Suprapubic skin (tissue), 4 donors: ENCODE measurements around the gene STARD10. TPM values are rescaled to one million over a fixed set of nuclear protein-coding genes. Genes with fewer than 3 reads are reported as not detected.
"Not testable (repeated sequence)": the region's sequence is repeated elsewhere in the genome, so short reads cannot be mapped to it uniquely, and the experiment has no call there.

Experiments
- DNase-seq, 2 donors: peaks; one replicate each; pipeline ENCODE4 v3.0.0-alpha.2; 2019; ENCODE audit warnings: low spot score in 2 of 2
- H3K27ac ChIP-seq: fragments of 200-600 bp; sonication (generic); one replicate; pipeline ENCODE4 v1.5.1; 2019
- H3K27me3 ChIP-seq: fragments of 200-600 bp; sonication (generic); one replicate; pipeline ENCODE4 v1.5.1; 2019
- H3K36me3 ChIP-seq: fragments of 200-600 bp; sonication (generic); one replicate; pipeline ENCODE4 v1.5.1; 2019
- H3K4me1 ChIP-seq: fragments of 200-600 bp; sonication (generic); one replicate; pipeline ENCODE4 v1.5.1; 2019
- H3K4me3 ChIP-seq: fragments of 200-600 bp; sonication (generic); one replicate; pipeline ENCODE4 v1.5.1; 2019; ENCODE audit warnings: mild to moderate bottlenecking
- H3K9me3 ChIP-seq: fragments of 200-600 bp; sonication (generic); one replicate; pipeline ENCODE4 v1.5.1; 2019
- EP300 ChIP-seq: sonication (generic); formaldehyde crosslinking; IDR thresholded peaks from one replicate; pipeline ENCODE4 v1.6.1; 2017; ENCODE audit warnings: antibody characterized with exemption
- POLR2A ChIP-seq, 2 donors: fragments of 450-650 bp; IDR thresholded peaks; one replicate each; pipeline ENCODE4 v1.6.1; 2017; ENCODE audit warnings: antibody characterized with exemption in 2 of 2, mild to moderate bottlenecking in 2 of 2, moderate library complexity in 2 of 2
- POLR2AphosphoS5 ChIP-seq, 3 donors: sonication (generic); formaldehyde crosslinking; IDR thresholded peaks; one replicate each; pipeline ENCODE4 v1.6.1; 2017; ENCODE audit warnings: antibody characterized with exemption in 3 of 3
- WGBS: methylation state at CpG from one replicate; pipeline ENCODE4 v1.1.5; 2018; 5-methylcytosine and 5-hydroxymethylcytosine counted together
- total RNA-seq, 4 donors: library from RNA; depleted of rRNA; stranded (reverse); fragments of >200 nt; gene quantifications; one replicate each; pipeline ENCODE4 v1.1.0, GENCODE V29; 2016
- TF ChIP-seq, protein P1 (sequence below), 2 donors: fragments of 200-600 bp in 1 of 2; fragments of 450-650 bp in 1 of 2; sonication (generic) in 1 of 2; IDR thresholded peaks; one replicate each; pipeline ENCODE4 v1.5.1; 2016 to 2019; ENCODE audit warnings: antibody characterized with exemption in 2 of 2, mild to moderate bottlenecking in 1 of 2, moderate library complexity in 1 of 2

STARD10 gene
- total RNA-seq, 4 donors from 2014 or later: 76.3 to 83.0 (median 79.4) TPM

DNA sequence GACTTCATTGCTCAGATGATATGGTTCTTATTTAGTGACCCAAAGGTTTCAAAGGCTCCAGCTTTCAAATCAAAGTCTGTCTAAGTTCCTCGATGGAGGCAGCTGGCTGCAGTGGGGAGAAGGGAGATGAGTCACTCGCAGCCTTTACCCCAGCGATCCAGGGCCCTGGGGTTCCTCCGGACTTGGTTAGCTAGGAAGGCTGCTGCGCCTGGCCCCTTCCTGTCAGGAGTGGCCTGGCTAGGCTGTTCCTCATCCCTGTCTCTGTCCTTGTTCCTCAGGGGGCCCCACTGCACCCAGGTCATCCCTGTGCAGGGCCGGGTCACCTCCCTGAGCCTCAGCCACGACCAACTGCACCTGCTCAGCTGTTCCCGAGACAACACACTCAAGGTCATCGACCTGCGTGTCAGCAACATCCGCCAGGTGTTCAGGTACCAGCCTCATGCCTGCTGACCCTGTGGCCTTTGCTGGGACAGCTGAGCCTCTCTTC, 34.3 kb upstream of the STARD10 start:
- Histone ChIP-seq H3K4me1 (peaks cover 20% of the 10 kb centered on the region), H3K36me3 (peaks cover 42% of the 10 kb centered on the region), H3K9me3 (no peaks in the 10 kb centered on the region), H3K4me3 (no peak overlapping the region), H3K27ac (no peak overlapping the region), H3K27me3 (no peaks in the 10 kb centered on the region)
- TF ChIP-seq, protein P1, sequence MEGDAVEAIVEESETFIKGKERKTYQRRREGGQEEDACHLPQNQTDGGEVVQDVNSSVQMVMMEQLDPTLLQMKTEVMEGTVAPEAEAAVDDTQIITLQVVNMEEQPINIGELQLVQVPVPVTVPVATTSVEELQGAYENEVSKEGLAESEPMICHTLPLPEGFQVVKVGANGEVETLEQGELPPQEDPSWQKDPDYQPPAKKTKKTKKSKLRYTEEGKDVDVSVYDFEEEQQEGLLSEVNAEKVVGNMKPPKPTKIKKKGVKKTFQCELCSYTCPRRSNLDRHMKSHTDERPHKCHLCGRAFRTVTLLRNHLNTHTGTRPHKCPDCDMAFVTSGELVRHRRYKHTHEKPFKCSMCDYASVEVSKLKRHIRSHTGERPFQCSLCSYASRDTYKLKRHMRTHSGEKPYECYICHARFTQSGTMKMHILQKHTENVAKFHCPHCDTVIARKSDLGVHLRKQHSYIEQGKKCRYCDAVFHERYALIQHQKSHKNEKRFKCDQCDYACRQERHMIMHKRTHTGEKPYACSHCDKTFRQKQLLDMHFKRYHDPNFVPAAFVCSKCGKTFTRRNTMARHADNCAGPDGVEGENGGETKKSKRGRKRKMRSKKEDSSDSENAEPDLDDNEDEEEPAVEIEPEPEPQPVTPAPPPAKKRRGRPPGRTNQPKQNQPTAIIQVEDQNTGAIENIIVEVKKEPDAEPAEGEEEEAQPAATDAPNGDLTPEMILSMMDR (IDR thresholded peaks at IDR 0.05): no peak
- no peak for TF ChIP-seq EP300
- TF ChIP-seq POLR2A (IDR thresholded peaks at IDR 0.05): no peak
- TF ChIP-seq POLR2AphosphoS5 (IDR thresholded peaks at IDR 0.05): no peak
- WGBS: 41% methylated on average over 6 of the region's 11 CpGs
- peak in 1 of 2 donors; percentile 78 for DNase-seq

DNA sequence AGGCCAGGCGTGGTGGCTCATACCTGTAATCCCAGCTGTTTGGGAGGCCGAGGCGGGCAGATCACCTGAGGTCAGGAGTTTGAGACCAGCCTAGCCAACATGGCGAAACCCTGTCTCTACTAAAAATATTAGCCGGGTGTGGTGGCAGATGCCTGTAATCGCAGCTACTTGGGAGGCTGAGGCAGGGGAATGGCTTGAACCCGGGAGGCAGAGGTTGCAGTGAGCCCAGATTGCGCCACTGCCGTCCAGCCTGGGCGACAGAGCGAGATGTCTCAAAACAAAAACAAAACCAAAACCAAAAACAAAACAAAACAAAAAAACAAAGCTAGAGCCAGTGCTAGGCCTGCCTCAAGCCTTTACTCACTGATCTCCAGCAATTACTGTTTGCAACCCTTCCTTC, 33.8 kb upstream of the STARD10 start:
- not testable (repeated sequence) for DNase-seq, H3K27ac ChIP-seq, H3K27me3 ChIP-seq, H3K4me3 ChIP-seq, H3K9me3 ChIP-seq
- H3K4me1 ChIP-seq: peaks cover 17% of the 10 kb centered on the region
- 68% methylated on average over 11 of the region's 11 CpGs for WGBS
- peaks cover 47% of the 10 kb centered on the region for H3K36me3 ChIP-seq

DNA sequence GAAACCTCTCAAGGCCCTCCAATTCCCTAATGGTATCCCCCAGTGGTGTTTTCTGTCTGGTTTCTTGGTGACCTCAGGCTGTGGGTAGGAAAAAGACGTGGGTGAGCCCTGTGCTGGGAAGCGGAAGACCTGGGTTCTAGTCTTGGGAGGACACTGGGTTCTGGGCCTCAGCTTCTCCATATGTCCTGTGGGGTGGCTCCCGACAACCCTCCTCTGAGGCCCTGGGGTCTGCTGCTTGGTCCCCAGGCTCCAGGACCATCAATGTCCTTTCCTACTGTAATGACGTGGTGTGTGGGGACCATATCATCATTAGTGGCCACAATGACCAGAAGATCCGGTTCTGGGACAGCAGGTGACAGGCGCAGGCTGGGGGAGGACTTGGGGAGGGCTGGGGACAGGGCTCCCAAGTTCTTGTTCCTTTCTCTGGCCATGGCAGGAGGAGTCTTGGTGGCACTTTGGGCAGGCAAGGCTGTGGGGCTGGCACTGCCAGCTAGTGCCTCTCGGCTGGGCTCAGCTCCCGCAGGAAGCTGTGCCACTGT, 33.2 kb upstream of the STARD10 start:
- Histone ChIP-seq H3K4me1 (peaks cover 16% of the 10 kb centered on the region), H3K36me3 (peaks cover 48% of the 10 kb centered on the region), H3K9me3 (no peaks in the 10 kb centered on the region), H3K27me3 (no peaks in the 10 kb centered on the region), H3K27ac (no peak overlapping the region), H3K4me3 (no peak overlapping the region)
- DNase-seq: no peak
- TF ChIP-seq EP300: no peak
- TF ChIP-seq POLR2A (IDR thresholded peaks at IDR 0.05): no peak
- TF ChIP-seq, protein P1 (IDR thresholded peaks at IDR 0.05): no peak
- TF ChIP-seq POLR2AphosphoS5 (IDR thresholded peaks at IDR 0.05): no peak
- 94% methylated on average over 8 of the region's 8 CpGs for WGBS

DNA sequence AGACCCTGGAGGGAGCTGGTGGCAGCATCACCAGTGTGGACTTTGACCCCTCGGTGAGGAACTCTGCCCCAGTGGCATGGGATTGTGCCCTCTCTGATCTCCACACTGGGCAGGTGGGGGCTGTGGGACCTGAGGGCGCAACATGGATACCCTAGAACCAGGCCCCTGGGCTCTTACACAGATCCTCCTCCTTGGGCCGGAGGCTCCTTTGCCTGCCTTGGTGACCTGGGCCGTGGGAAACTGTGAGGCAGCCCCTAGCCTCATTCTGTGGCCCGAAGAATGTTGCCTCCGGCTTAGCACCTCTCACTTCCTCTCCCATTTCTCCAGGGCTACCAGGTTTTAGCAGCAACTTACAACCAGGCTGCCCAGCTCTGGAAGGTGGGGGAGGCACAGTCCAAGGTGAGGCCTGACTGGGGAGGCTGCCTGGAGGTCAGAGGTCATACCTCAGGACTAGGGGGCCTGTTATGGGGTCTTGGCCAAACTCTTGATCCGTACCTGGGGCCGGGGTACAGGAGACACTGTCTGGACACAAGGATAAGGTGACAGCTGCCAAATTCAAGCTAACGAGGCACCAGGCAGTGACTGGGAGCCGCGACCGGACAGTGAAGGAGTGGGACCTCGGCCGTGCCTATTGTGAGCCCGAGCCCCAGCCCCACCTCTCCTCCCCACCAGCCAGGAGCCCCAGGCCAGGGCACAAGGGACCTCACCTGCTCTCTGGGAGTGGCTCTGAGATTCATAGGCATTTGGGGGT, 32.5 kb upstream of the STARD10 start:
- Histone ChIP-seq H3K36me3 (peaks cover 48% of the 10 kb centered on the region), H3K27me3 (no peaks in the 10 kb centered on the region), H3K4me3 (no peak overlapping the region), H3K9me3 (no peaks in the 10 kb centered on the region), H3K4me1 (peaks cover 15% of the 10 kb centered on the region), H3K27ac (no peak overlapping the region)
- 94% methylated on average over 7 of the region's 15 CpGs for WGBS
- DNase-seq: peak in 1 of 2 donors; percentile 65
- TF ChIP-seq POLR2AphosphoS5 (IDR thresholded peaks at IDR 0.05): no peak
- TF ChIP-seq, protein P1 (IDR thresholded peaks at IDR 0.05): no peak
- TF ChIP-seq EP300: no peak
- TF ChIP-seq POLR2A (IDR thresholded peaks at IDR 0.05): no peak

DNA sequence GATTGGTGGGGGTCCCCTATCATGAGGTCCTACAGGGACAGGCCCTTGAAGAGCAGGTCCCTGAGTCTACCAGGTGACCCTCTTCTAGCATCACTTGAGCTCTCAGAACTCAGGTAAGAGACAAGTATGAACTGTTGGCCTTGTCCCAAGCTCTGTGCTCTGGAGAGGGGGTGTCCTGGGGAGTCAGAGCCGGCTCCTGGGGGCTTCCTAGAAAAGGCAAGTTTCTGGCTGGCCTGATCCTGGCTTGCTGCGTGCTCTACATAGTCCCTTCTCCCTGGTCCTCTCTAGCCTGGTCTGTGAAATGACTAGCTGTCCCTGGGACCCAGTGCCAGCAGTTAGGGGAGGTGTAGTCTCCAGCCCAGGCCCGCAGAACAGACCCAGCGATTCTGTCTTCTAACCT, 31.8 kb upstream of the STARD10 start:
- H3K27ac ChIP-seq: no peak overlapping the region
- H3K36me3 ChIP-seq: peaks cover 48% of the 10 kb centered on the region
- WGBS: 62% methylated on average over 4 of the region's 4 CpGs

More for the DNA sequence above, 31.8 kb upstream of the STARD10 start:
- H3K4me1 ChIP-seq: peaks cover 19% of the 10 kb centered on the region
- H3K4me3 ChIP-seq: no peak overlapping the region
- H3K27me3 ChIP-seq: no peaks in the 10 kb centered on the region
- no peaks in the 10 kb centered on the region for H3K9me3 ChIP-seq
- no peak for DNase-seq
- TF ChIP-seq, protein P1 (IDR thresholded peaks at IDR 0.05): no peak
- TF ChIP-seq POLR2AphosphoS5 (IDR thresholded peaks at IDR 0.05) (no peak), EP300 (no peak), POLR2A (IDR thresholded peaks at IDR 0.05) (no peak)
